Non-pigmented ciliary epithelial cell (primary cell): ENCODE measurements around the gene PLCL2.
"Not testable (repeated sequence)": the region's sequence is repeated elsewhere in the genome, so short reads cannot be mapped to it uniquely, and the experiment has no call there.

Experiments
- DNase-seq: peaks from one replicate; pipeline ENCODE4 v3.0.0-alpha.2; 2010; ENCODE audit warnings: low read depth

PLCL2 gene

GRCh38 chr3:16961621-16962205, 77.0 kb downstream of the PLCL2 start:
- no peak for DNase-seq

GRCh38 chr3:16975083-16975482, 90.3 kb downstream of the PLCL2 start:
- DNase-seq: no peak

GRCh38 chr3:16978234-16978920, 93.6 kb downstream of the PLCL2 start:
- no peak for DNase-seq

- DNase-seq: no peak
Observed at GRCh38 chr3:16978921-16979271, 94.1 kb downstream of the PLCL2 start.

GRCh38 chr3:16979769-16980515, 95.2 kb downstream of the PLCL2 start:
- not testable (repeated sequence) for DNase-seq

- DNase-seq: not testable (repeated sequence)
Observed at GRCh38 chr3:16980526-16980925, 95.8 kb downstream of the PLCL2 start.

- DNase-seq: no peak
Observed at GRCh38 chr3:16982460-16982859, 97.7 kb downstream of the PLCL2 start.

- DNase-seq: no peak
Observed at GRCh38 chr3:16985608-16986007, 100.9 kb downstream of the PLCL2 start.

- no peak for DNase-seq
Observed at GRCh38 chr3:16987141-16987540, 102.4 kb downstream of the PLCL2 start.

GRCh38 chr3:16990163-16990562, 105.4 kb downstream of the PLCL2 start:
- DNase-seq: no peak

GRCh38 chr3:16992198-16992597, 107.4 kb downstream of the PLCL2 start:
- no peak for DNase-seq

GRCh38 chr3:16993227-16993626, 108.5 kb downstream of the PLCL2 start:
- DNase-seq: no peak

GRCh38 chr3:16994854-16995525, 110.2 kb downstream of the PLCL2 start:
- DNase-seq: no peak

GRCh38 chr3:16995601-16996000, 110.8 kb downstream of the PLCL2 start:
- no peak for DNase-seq

GRCh38 chr3:16998236-16998923, 113.6 kb downstream of the PLCL2 start:
- no peak for DNase-seq

- DNase-seq: no peak
Observed at GRCh38 chr3:16999161-16999560, 114.4 kb downstream of the PLCL2 start.

GRCh38 chr3:16999871-17000270, 115.1 kb downstream of the PLCL2 start:
- no peak for DNase-seq

- DNase-seq: no peak
Observed at GRCh38 chr3:17003457-17003856, 118.7 kb downstream of the PLCL2 start.

GRCh38 chr3:17006132-17006852, 121.5 kb downstream of the PLCL2 start:
- no peak for DNase-seq

- DNase-seq: no peak
Observed at GRCh38 chr3:17007284-17007683, 122.5 kb downstream of the PLCL2 start.

- DNase-seq: no peak
Observed at GRCh38 chr3:17009826-17010225, 125.1 kb downstream of the PLCL2 start.
